Measurements from ENCODE around the gene UMOD.

The UMOD gene

GRCh38 chr16:20289571-20289970 lies 62.9 kb downstream of the UMOD start:
- H3F3A ChIP-seq (ENCODE audit: control insufficient read depth, insufficient read depth): no peaks in the 10 kb centered on the region

GRCh38 chr16:20285993-20286499 lies 66.5 kb downstream of the UMOD start:
- Histone ChIP-seq H3K9me2 (replicated peaks; ENCODE audit: control insufficient read depth, low read length) (no peaks in the 10 kb centered on the region), H3K4me3 (ENCODE audit: low read length) (no peak overlapping the region), H3K9me3 (ENCODE audit: control insufficient read depth, insufficient read depth, low read length) (no peaks in the 10 kb centered on the region), H3K4me2 (ENCODE audit: low read length) (no peak overlapping the region), H3F3A (ENCODE audit: control insufficient read depth, insufficient read depth) (no peaks in the 10 kb centered on the region), H3K27ac (ENCODE audit: low read depth, low read length) (no peak overlapping the region), H3K36me3 (ENCODE audit: control insufficient read depth, low read length) (no peaks in the 10 kb centered on the region), H3K4me1 (ENCODE audit: control insufficient read depth, low read length) (no peaks in the 10 kb centered on the region), H4K20me1 (ENCODE audit: control insufficient read depth, insufficient read depth, low read depth, low read length) (no peaks in the 10 kb centered on the region), H3K79me2 (ENCODE audit: control insufficient read depth, low read length) (no peaks in the 10 kb centered on the region), H3K27me3 (ENCODE audit: control insufficient read depth, low read length) (no peaks in the 10 kb centered on the region)
- TF ChIP-seq CTCF (IDR thresholded peaks at IDR 0.05; ENCODE audit: low read depth, low read length, poor library complexity, severe bottlenecking) (no peak), EZH2phosphoT487 (IDR thresholded peaks at IDR 0.05; ENCODE audit: borderline replicate concordance, low read length) (no peak)

More at GRCh38 chr16:20289571-20289970, 62.9 kb downstream of the UMOD start:
- H3K27me3 ChIP-seq (ENCODE audit: control insufficient read depth, low read length): no peaks in the 10 kb centered on the region
- H3K4me2 ChIP-seq (ENCODE audit: low read length): no peak overlapping the region
- no peak overlapping the region for H3K4me3 ChIP-seq (ENCODE audit: low read length)
- no peaks in the 10 kb centered on the region for H3K79me2 ChIP-seq (ENCODE audit: control insufficient read depth, low read length)
- H3K27ac ChIP-seq (ENCODE audit: low read depth, low read length): no peak overlapping the region
- no peaks in the 10 kb centered on the region for H3K36me3 ChIP-seq (ENCODE audit: control insufficient read depth, low read length)
- H3K9me3 ChIP-seq (ENCODE audit: control insufficient read depth, insufficient read depth, low read length): no peaks in the 10 kb centered on the region
- TF ChIP-seq CTCF (IDR thresholded peaks at IDR 0.05; ENCODE audit: low read depth, low read length, poor library complexity, severe bottlenecking) (no peak), EZH2phosphoT487 (IDR thresholded peaks at IDR 0.05; ENCODE audit: borderline replicate concordance, low read length) (no peak)
- H3K4me1 ChIP-seq (ENCODE audit: control insufficient read depth, low read length): no peaks in the 10 kb centered on the region
- H3K9me2 ChIP-seq (replicated peaks; ENCODE audit: control insufficient read depth, low read length): no peaks in the 10 kb centered on the region
- H4K20me1 ChIP-seq (ENCODE audit: control insufficient read depth, insufficient read depth, low read depth, low read length): no peaks in the 10 kb centered on the region

Measured in DOHH2 (cell line).